ENCODE results near the gene WWOX. TPM values are rescaled to one million over a fixed set of nuclear protein-coding genes. Genes with fewer than 3 reads are reported as not detected.

WWOX gene
- total RNA-seq, 4 donors from 2014 or later = 135 to 209 (median 159) TPM

DNA sequence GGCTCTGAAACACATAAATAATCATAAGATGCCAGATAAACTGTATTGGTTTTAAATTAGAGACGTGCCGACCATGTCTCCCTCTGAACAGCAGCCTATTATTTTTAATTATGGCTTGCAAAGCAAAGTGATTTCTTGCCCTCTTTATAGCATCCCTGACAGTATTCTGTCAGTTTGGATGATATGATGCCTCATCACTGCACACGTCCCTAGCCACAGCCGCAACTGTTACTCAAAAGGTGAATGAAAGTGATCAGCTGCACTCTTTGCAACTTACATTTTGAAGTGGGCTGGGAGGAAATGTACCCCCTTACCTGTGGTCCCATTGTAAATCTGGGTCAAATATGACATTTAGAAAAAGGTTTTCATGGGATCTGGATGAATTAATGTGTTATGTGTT is 1111.2 kb downstream of the WWOX start:
- H3K27ac ChIP-seq = no peak overlapping the region
- no peak for TF ChIP-seq POLR2A (IDR thresholded peaks at IDR 0.05)
- TF ChIP-seq, protein P1, sequence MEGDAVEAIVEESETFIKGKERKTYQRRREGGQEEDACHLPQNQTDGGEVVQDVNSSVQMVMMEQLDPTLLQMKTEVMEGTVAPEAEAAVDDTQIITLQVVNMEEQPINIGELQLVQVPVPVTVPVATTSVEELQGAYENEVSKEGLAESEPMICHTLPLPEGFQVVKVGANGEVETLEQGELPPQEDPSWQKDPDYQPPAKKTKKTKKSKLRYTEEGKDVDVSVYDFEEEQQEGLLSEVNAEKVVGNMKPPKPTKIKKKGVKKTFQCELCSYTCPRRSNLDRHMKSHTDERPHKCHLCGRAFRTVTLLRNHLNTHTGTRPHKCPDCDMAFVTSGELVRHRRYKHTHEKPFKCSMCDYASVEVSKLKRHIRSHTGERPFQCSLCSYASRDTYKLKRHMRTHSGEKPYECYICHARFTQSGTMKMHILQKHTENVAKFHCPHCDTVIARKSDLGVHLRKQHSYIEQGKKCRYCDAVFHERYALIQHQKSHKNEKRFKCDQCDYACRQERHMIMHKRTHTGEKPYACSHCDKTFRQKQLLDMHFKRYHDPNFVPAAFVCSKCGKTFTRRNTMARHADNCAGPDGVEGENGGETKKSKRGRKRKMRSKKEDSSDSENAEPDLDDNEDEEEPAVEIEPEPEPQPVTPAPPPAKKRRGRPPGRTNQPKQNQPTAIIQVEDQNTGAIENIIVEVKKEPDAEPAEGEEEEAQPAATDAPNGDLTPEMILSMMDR (IDR thresholded peaks at IDR 0.05) = no peak
- H3K4me3 ChIP-seq (replicated peaks in 1 of 3) = no peak overlapping the region
- no peaks in the 10 kb centered on the region for H3K36me3 ChIP-seq
- no peaks in the 10 kb centered on the region for H3K4me1 ChIP-seq
- H3K27me3 ChIP-seq = no peaks in the 10 kb centered on the region
- no peaks in the 10 kb centered on the region for H3K9me3 ChIP-seq
- intact Hi-C loops (cut with DNase I) = no loop called here
- 71 to 74% methylated on average over 4 of the region's 4 CpGs for WGBS, 2 donors
- no peak for DNase-seq

DNA sequence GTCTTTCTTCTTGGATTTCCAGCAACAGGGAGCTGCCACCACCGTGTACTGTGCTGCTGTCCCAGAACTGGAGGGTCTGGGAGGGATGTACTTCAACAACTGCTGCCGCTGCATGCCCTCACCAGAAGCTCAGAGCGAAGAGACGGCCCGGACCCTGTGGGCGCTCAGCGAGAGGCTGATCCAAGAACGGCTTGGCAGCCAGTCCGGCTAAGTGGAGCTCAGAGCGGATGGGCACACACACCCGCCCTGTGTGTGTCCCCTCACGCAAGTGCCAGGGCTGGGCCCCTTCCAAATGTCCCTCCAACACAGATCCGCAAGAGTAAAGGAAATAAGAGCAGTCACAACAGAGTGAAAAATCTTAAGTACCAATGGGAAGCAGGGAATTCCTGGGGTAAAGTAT is 1112.1 kb downstream of the WWOX start:
- no peak for DNase-seq
- TF ChIP-seq, protein P1 (IDR thresholded peaks at IDR 0.05) = no peak
- no peak for TF ChIP-seq POLR2A (IDR thresholded peaks at IDR 0.05)
- Histone ChIP-seq H3K27me3 (no peaks in the 10 kb centered on the region), H3K27ac (no peak overlapping the region), H3K9me3 (no peaks in the 10 kb centered on the region), H3K36me3 (no peaks in the 10 kb centered on the region), H3K4me1 (no peaks in the 10 kb centered on the region), H3K4me3 (replicated peaks in 1 of 3) (no peak overlapping the region)
- 94% methylated on average over 13 of the region's 13 CpGs for WGBS, 2 donors
- intact Hi-C loops (cut with DNase I) = no loop called here

DNA sequence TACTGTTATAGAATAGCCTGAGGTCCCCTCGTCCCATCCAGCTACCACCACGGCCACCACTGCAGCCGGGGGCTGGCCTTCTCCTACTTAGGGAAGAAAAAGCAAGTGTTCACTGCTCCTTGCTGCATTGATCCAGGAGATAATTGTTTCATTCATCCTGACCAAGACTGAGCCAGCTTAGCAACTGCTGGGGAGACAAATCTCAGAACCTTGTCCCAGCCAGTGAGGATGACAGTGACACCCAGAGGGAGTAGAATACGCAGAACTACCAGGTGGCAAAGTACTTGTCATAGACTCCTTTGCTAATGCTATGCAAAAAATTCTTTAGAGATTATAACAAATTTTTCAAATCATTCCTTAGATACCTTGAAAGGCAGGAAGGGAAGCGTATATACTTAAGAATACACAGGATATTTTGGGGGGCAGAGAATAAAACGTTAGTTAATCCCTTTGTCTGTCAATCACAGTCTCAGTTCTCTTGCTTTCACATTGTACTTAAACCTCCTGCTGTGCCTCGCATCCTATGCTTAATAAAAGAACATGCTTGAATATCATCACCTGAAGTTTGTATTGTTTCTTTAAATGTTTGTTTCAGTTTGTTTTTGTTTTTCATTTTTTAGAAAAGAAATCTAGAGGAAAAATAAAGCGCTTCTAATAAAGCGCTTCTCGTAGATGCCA is 1112.8 kb downstream of the WWOX start:
- WGBS, 2 donors = 82 to 83% methylated on average over 10 of the region's 10 CpGs
- no peak overlapping the region for H3K4me3 ChIP-seq (replicated peaks in 1 of 3)
- H3K27me3 ChIP-seq = no peaks in the 10 kb centered on the region
- H3K9me3 ChIP-seq = no peaks in the 10 kb centered on the region
- no peaks in the 10 kb centered on the region for H3K36me3 ChIP-seq
- intact Hi-C loops (cut with DNase I) = no loop called here
- TF ChIP-seq, protein P1 (IDR thresholded peaks at IDR 0.05) = no peak
- no peak for TF ChIP-seq POLR2A (IDR thresholded peaks at IDR 0.05)
- H3K4me1 ChIP-seq = no peaks in the 10 kb centered on the region
- no peak for DNase-seq
- H3K27ac ChIP-seq = no peak overlapping the region

DNA sequence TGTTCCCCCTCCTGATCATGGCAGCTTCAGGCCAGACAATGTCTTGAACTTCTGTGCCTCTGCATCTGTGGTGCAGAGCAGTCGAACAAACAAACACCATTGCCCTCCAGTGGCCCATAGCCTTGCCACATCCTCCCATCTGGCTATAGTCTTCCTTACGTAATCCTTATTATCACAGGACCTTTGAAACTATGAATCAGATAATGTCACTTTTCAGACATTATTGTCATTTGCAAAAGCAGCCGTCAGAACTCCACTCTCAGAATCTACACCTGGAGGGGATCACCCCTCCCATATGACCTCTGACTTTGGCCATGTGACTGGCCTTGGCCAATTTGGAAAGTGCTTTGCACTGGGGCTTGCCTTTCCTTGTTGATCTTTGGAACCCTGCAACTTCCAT is 1113.8 kb downstream of the WWOX start:
- Histone ChIP-seq H3K27me3 (no peaks in the 10 kb centered on the region), H3K9me3 (no peaks in the 10 kb centered on the region), H3K36me3 (no peaks in the 10 kb centered on the region), H3K4me1 (no peaks in the 10 kb centered on the region), H3K4me3 (replicated peaks in 1 of 3) (no peak overlapping the region), H3K27ac (no peak overlapping the region)
- 69 to 84% methylated on average over 3 of the region's 3 CpGs for WGBS, 2 donors
- no peak for DNase-seq
- intact Hi-C loops (cut with DNase I) = no loop called here
- TF ChIP-seq POLR2A (IDR thresholded peaks at IDR 0.05) = no peak
- TF ChIP-seq, protein P1 (IDR thresholded peaks at IDR 0.05) = no peak

DNA sequence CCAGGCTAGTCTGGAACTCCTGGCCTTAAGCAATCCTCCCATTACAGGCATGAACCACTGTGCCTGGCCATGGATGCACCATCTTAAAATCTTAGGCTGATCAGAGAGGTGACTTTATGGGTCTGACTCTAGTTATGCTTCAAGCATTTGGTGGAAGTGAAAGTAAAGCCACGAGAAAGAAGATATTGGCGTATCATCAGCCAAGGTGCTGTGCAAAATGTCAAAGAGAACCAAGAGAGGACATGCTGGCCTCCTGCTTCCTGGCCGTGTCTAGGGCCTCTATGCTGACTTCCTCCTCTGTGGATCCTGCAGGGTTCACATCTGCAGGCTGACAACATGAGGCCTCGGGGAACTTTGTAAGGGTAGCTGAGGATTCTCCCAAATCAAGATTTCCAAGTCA is 1115.8 kb downstream of the WWOX start:
- H3K4me1 ChIP-seq = no peaks in the 10 kb centered on the region
- H3K27me3 ChIP-seq = no peaks in the 10 kb centered on the region
- H3K36me3 ChIP-seq = no peaks in the 10 kb centered on the region
- 48 to 89% methylated on average over 4 of the region's 4 CpGs for whole genome bisulfite sequencing, 2 donors
- H3K27ac ChIP-seq = no peak overlapping the region
- H3K4me3 ChIP-seq (replicated peaks in 1 of 3) = no peak overlapping the region
- intact Hi-C loops (cut with DNase I) = no loop called here
- H3K9me3 ChIP-seq = no peaks in the 10 kb centered on the region
- no peak for TF ChIP-seq POLR2A (IDR thresholded peaks at IDR 0.05)
- TF ChIP-seq, protein P1 (IDR thresholded peaks at IDR 0.05) = no peak
- no peak for DNase-seq

Measured in thyroid gland (tissue), 4 donors.